Upper lobe of left lung (tissue), 6 donors: ENCODE results near the gene LRTM2. TPM values are rescaled to one million over a fixed set of nuclear protein-coding genes. Genes with fewer than 3 reads are reported as not detected.

ENCODE experiments used
- ATAC-seq, 2 donors: fragments of 200-7000 bp; cut with Tn5 transposase; one replicate each; pipeline ENCODE4 v1.9.1; 2022; ENCODE audit warnings: mild to moderate bottlenecking in 2 of 2, moderate library complexity in 2 of 2; ENCODE audit not compliant: low FRiP score in 2 of 2
- DNase-seq, 2 donors: peaks; one replicate each; pipeline ENCODE4 v3.0.0-alpha.2; 2019 to 2020
- H3K27ac ChIP-seq, 4 donors: fragments of 200-600 bp; sonication (generic); one replicate each; pipeline ENCODE4 v1.5.1; 2016 to 2019
- H3K27me3 ChIP-seq, 4 donors: fragments of 200-600 bp; sonication (generic); one replicate each; pipeline ENCODE4 v1.5.1; 2017 to 2019
- H3K36me3 ChIP-seq, 4 donors: fragments of 200-600 bp; sonication (generic); one replicate each; pipeline ENCODE4 v1.5.1; 2016 to 2019
- H3K4me1 ChIP-seq, 4 donors: fragments of 200-600 bp; sonication (generic); one replicate each; pipeline ENCODE4 v1.5.1; 2018 to 2019
- H3K4me3 ChIP-seq, 4 donors: fragments of 200-600 bp; sonication (generic); one replicate each; pipeline ENCODE4 v1.5.1; 2017 to 2019; ENCODE audit warnings: mild to moderate bottlenecking in 2 of 4, moderate library complexity in 1 of 4
- H3K9me3 ChIP-seq, 4 donors: fragments of 200-600 bp; sonication (generic); one replicate each; pipeline ENCODE4 v1.5.1; 2018 to 2019
- CTCF ChIP-seq, 6 experiments: fragments of 450-650 bp in 4 of 6; fragments of 200-600 bp in 2 of 6; sonication (generic) in 2 of 6; IDR thresholded peaks; one replicate each; pipeline ENCODE4 v1.5.1; 2016 to 2019; ENCODE audit warnings: antibody characterized with exemption in 6 of 6
- EP300 ChIP-seq, 4 donors: sonication (generic); formaldehyde crosslinking; IDR thresholded peaks; one replicate each; pipeline ENCODE4 v1.5.1; 2017; ENCODE audit warnings: antibody characterized with exemption in 4 of 4, control low read depth in 2 of 4
- POLR2A ChIP-seq, 4 donors: fragments of 450-650 bp; IDR thresholded peaks; one replicate each; pipeline ENCODE4 v1.5.1; 2016 to 2017; ENCODE audit warnings: antibody characterized with exemption in 4 of 4, mild to moderate bottlenecking in 2 of 4
- POLR2AphosphoS5 ChIP-seq, 2 donors: sonication (generic); formaldehyde crosslinking; IDR thresholded peaks; one replicate each; pipeline ENCODE4 v1.5.1; 2017; ENCODE audit warnings: antibody characterized with exemption in 2 of 2
- WGBS, 2 donors: methylation state at CpG; one replicate each; pipeline ENCODE4 v1.1.5; 2017 to 2018; 5-methylcytosine and 5-hydroxymethylcytosine counted together
- total RNA-seq, 6 donors: library from RNA; depleted of rRNA in 4 of 6; stranded (reverse); fragments of >200 nt in 4 of 6; gene quantifications; one replicate each; pipeline versions ENCODE4 v1.1.0 to v1.2.1, GENCODE V29; 2016 to 2021
- donor health status: DM: no; HTN: no; CAD: no; lungs with moderate emphysema.
- donor health status: DM: no; HTN: yes; CAD: no; lungs with severe emphysema.

The LRTM2 gene
- total RNA-seq, 6 donors from 2014 or later = not detected

GRCh38 chr12:1830981-1831963, 10.9 kb downstream of the LRTM2 start:
- Histone ChIP-seq H3K27me3 (peaks cover 0 to 6% (median 0%) of the 10 kb centered on the region in 4 donors), H3K36me3 (no peaks in the 10 kb centered on the region), H3K4me1 (peaks cover 0 to 12% (median 2%) of the 10 kb centered on the region in 4 donors), H3K9me3 (no peaks in the 10 kb centered on the region), H3K4me3 (no peak overlapping the region), H3K27ac (no peak overlapping the region)
- DNase-seq = peak; percentile 82 to 86
- 6 to 11% methylated on average over 14 to 31 of the region's 34 CpGs for WGBS, 2 donors
- TF ChIP-seq EP300 (IDR thresholded peaks at IDR 0.05) = no peak
- ATAC-seq = peak; percentile 59 to 83

GRCh38 chr12:1832801-1833595, 12.6 kb downstream of the LRTM2 start:
- TF ChIP-seq CTCF (IDR thresholded peaks at IDR 0.05) (no peak), EP300 (IDR thresholded peaks at IDR 0.05) (no peak), POLR2A (IDR thresholded peaks at IDR 0.05) (no peak), POLR2AphosphoS5 (IDR thresholded peaks at IDR 0.05) (no peak)
- Histone ChIP-seq H3K27me3 (peaks cover 0 to 6% (median 0%) of the 10 kb centered on the region in 4 donors), H3K4me3 (no peak overlapping the region), H3K36me3 (no peaks in the 10 kb centered on the region), H3K4me1 (peaks cover 0 to 12% (median 2%) of the 10 kb centered on the region in 4 donors), H3K27ac (no peak overlapping the region), H3K9me3 (no peaks in the 10 kb centered on the region)
- ATAC-seq (no peak), DNase-seq (no peak)
- 72 to 79% methylated on average over 16 to 17 of the region's 17 CpGs for WGBS, 2 donors

GRCh38 chr12:1833596-1834028, 13.2 kb downstream of the LRTM2 start:
- ATAC-seq (no peak), DNase-seq (no peak)
- Histone ChIP-seq H3K9me3 (no peaks in the 10 kb centered on the region), H3K27me3 (peaks cover 0 to 6% (median 0%) of the 10 kb centered on the region in 4 donors), H3K4me3 (no peak overlapping the region), H3K4me1 (peaks cover 0 to 12% (median 2%) of the 10 kb centered on the region in 4 donors), H3K27ac (no peak overlapping the region), H3K36me3 (no peaks in the 10 kb centered on the region)
- WGBS, 2 donors = 79 to 81% methylated on average over 9 to 10 of the region's 10 CpGs
- TF ChIP-seq EP300 (IDR thresholded peaks at IDR 0.05) (no peak), POLR2AphosphoS5 (IDR thresholded peaks at IDR 0.05) (no peak), POLR2A (IDR thresholded peaks at IDR 0.05) (no peak), CTCF (IDR thresholded peaks at IDR 0.05) (no peak)

- no peaks in the 10 kb centered on the region for H3K9me3 ChIP-seq
- H3K4me3 ChIP-seq = no peak overlapping the region
- peaks cover 0 to 6% (median 0%) of the 10 kb centered on the region in 4 donors for H3K27me3 ChIP-seq
- no peak overlapping the region for H3K27ac ChIP-seq
- 82 to 84% methylated on average over 8 to 33 of the region's 34 CpGs for WGBS, 2 donors
- DNase-seq (peak in 1 of 2 donors; percentile 71), ATAC-seq (no peak)
- H3K4me1 ChIP-seq = peaks cover 0 to 12% (median 2%) of the 10 kb centered on the region in 4 donors
- no peaks in the 10 kb centered on the region for H3K36me3 ChIP-seq
- no peak for TF ChIP-seq POLR2AphosphoS5 (IDR thresholded peaks at IDR 0.05)
- TF ChIP-seq CTCF (IDR thresholded peaks at IDR 0.05) = no peak
- TF ChIP-seq EP300 (IDR thresholded peaks at IDR 0.05) = no peak
- no peak for TF ChIP-seq POLR2A (IDR thresholded peaks at IDR 0.05)
Measured at GRCh38 chr12:1834186-1834925, 14.0 kb downstream of the LRTM2 start.
